WTC11 (cell line): ENCODE measurements around the gene NTF3. TPM values are rescaled to one million over a fixed set of nuclear protein-coding genes. Genes with fewer than 3 reads are reported as not detected.

Experiments
- ATAC-seq: fragments of 200-7000 bp; cut with Tn5 transposase; 2 replicates; pipeline ENCODE4 v1.10.0; 2021; ENCODE audit warnings: mild to moderate bottlenecking, moderate library complexity
- CTCF ChIA-PET: fragments of 300-600 bp; sonication (Branson Sonifier 250); formaldehyde crosslinking; loops from one replicate; lab custom pipeline; 2021; ENCODE audit warnings: antibody characterized with exemption; lab: Charles Lee
- POLR2A ChIA-PET: fragments of 350-600 bp; sonication (Branson Sonifier 250); formaldehyde crosslinking; loops from one replicate; lab custom pipeline; 2021; ENCODE audit warnings: antibody characterized with exemption; lab: Charles Lee
- DNase-seq: peaks from one replicate; pipeline ENCODE4 v3.0.0; 2021; ENCODE audit warnings: low spot score
- H3K27ac Mint-ChIP-seq: 2 replicates; pipeline ENCODE4 v1.8.0; 2021; ENCODE audit warnings: mixed read lengths
- H3K27me3 Mint-ChIP-seq: 2 replicates; pipeline ENCODE4 v1.8.0; 2021; ENCODE audit warnings: low read depth, mild to moderate bottlenecking, moderate library complexity, mixed read lengths
- H3K36me3 Mint-ChIP-seq: 2 replicates; pipeline ENCODE4 v1.8.0; 2021; ENCODE audit warnings: mixed read lengths
- H3K4me1 Mint-ChIP-seq: 2 replicates; pipeline ENCODE4 v1.8.0; 2022; ENCODE audit warnings: mixed read lengths
- H3K4me3 Mint-ChIP-seq: 2 replicates; pipeline ENCODE4 v1.8.0; 2021; ENCODE audit warnings: mild to moderate bottlenecking, moderate library complexity, mixed read lengths
- H3K9me3 Mint-ChIP-seq: 2 replicates; pipeline ENCODE4 v1.8.0; 2021; ENCODE audit warnings: mixed read lengths
- EMX1 ChIP-seq: fragments of 250-450 bp; sonication (Bioruptor Pico); IDR thresholded peaks from 2 replicates; pipeline ENCODE4 v1.8.0; 2021; ENCODE audit warnings: mild to moderate bottlenecking
- FOXK1 ChIP-seq: sonication (generic); formaldehyde crosslinking; IDR thresholded peaks from 2 replicates; pipeline ENCODE4 v1.8.0; 2022; ENCODE audit warnings: mild to moderate bottlenecking, moderate library complexity, missing genetic modification reagents
- GRHL2 ChIP-seq: fragments of 250-450 bp; sonication (Bioruptor Pico); IDR thresholded peaks from 2 replicates; pipeline ENCODE4 v1.8.0; 2022; ENCODE audit warnings: mild to moderate bottlenecking, moderate library complexity; ENCODE audit not compliant: insufficient replicate concordance, severe bottlenecking
- GTF2I ChIP-seq: fragments of 250-450 bp; sonication (Bioruptor Pico); conservative IDR thresholded peaks from 2 replicates; pipeline ENCODE4 v1.4.0; 2021; ENCODE audit warnings: mild to moderate bottlenecking
- NFYB ChIP-seq: sonication (generic); formaldehyde crosslinking; conservative IDR thresholded peaks from 2 replicates; pipeline ENCODE4 v1.8.0; 2022; ENCODE audit warnings: low read depth, missing genetic modification reagents
- SMAD4 ChIP-seq: sonication (generic); formaldehyde crosslinking; IDR thresholded peaks from 2 replicates; pipeline ENCODE4 v1.8.0; 2022; ENCODE audit warnings: mild to moderate bottlenecking, missing genetic modification reagents
- SP1 ChIP-seq: sonication (generic); formaldehyde crosslinking; conservative IDR thresholded peaks from 2 replicates; pipeline ENCODE4 v1.8.1; 2022; ENCODE audit warnings: missing genetic modification reagents
- TCF7 ChIP-seq: sonication (generic); formaldehyde crosslinking; IDR thresholded peaks from 2 replicates; pipeline ENCODE4 v1.8.0; 2022; ENCODE audit warnings: mild to moderate bottlenecking, low read depth, missing genetic modification reagents, moderate library complexity
- ZNF138 ChIP-seq: sonication (generic); formaldehyde crosslinking; conservative IDR thresholded peaks from 2 replicates; pipeline ENCODE4 v1.8.1; 2022; ENCODE audit warnings: mild to moderate bottlenecking, moderate library complexity, missing genetic modification reagents
- ZNF317 ChIP-seq: sonication (generic); formaldehyde crosslinking; IDR thresholded peaks from 2 replicates; pipeline ENCODE4 v1.8.1; 2023; ENCODE audit warnings: low read depth, mild to moderate bottlenecking, moderate library complexity, missing genetic modification reagents, borderline replicate concordance
- total RNA-seq: library from RNA; stranded (reverse); gene quantifications from 3 replicates; pipeline ENCODE4 v1.2.3, GENCODE V29; 2021
- TF ChIP-seq, protein P1 (sequence below): sonication (generic); formaldehyde crosslinking; IDR thresholded peaks from 2 replicates; pipeline ENCODE4 v1.8.1; 2022; ENCODE audit warnings: low read depth, mild to moderate bottlenecking, moderate library complexity, missing genetic modification reagents, borderline replicate concordance
- TF ChIP-seq, protein P2 (sequence below): sonication (generic); formaldehyde crosslinking; IDR thresholded peaks from 2 replicates; pipeline ENCODE4 v1.8.0; 2022; ENCODE audit warnings: missing genetic modification reagents
- TF ChIP-seq, protein P3 (sequence below): fragments of 250-450 bp; sonication (Bioruptor Pico); conservative IDR thresholded peaks from 2 replicates; pipeline ENCODE4 v1.9.0; 2021; ENCODE audit warnings: mild to moderate bottlenecking
- TF ChIP-seq, protein P4 (sequence below): sonication (generic); formaldehyde crosslinking; IDR thresholded peaks from 2 replicates; pipeline ENCODE4 v1.8.0; 2023; ENCODE audit warnings: mild to moderate bottlenecking, missing genetic modification reagents
- TF ChIP-seq, protein P5 (sequence below): fragments of 250-450 bp; sonication (Bioruptor Pico); IDR thresholded peaks from 2 replicates; pipeline ENCODE4 v1.9.0; 2021; ENCODE audit warnings: mild to moderate bottlenecking
- TF ChIP-seq, protein P6 (sequence below): sonication (generic); formaldehyde crosslinking; conservative IDR thresholded peaks from 2 replicates; pipeline ENCODE4 v1.8.1; 2023; ENCODE audit warnings: mild to moderate bottlenecking, low read depth, missing genetic modification reagents, moderate library complexity

NTF3 gene
- total RNA-seq, 1 experiment from 2014 or later = 1.3 TPM

DNA sequence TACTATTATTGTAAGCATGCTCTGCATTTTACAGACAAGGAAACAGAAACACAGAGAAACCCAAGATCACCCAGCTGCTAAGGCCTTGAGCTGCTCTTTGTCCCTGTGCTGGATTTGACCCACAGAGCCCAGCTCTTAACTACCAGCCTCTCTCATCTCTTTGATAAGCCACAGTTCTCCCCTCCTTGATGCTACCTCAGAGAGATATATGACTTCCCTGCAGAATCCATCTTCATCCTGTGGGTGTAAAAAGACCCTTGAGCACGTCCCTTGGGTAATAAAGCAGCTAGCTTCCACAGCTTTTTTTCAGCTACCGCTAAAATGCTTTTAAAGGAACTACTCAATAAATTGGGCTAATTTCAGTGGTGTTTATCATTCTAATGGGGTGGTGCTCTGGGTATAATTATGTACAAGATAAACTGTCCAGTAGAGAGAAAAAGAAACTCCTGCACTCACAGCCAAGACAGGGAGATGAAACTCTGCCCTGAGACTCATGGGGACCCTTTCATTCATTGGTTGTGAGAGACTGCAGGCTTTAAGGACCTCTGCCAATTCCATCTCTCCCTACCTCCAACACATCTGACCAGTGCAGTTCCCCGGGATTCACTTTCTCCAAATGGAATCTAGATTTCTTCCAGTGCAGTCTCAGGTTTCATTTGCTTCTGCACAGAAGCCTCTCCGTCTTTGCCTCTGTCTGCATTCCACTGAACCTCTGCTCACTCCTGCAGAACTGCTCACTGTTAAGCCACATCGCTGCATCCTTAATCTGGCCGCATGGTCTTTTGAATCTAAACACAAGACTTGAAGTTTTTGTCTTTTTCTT lies 24.7 kb upstream of the NTF3 start:
- no peak overlapping the region for H3K27ac Mint-ChIP-seq
- no peak; the same call in 1 of the 2 replicates for ATAC-seq
- TF ChIP-seq EMX1 (CRISPR knock-in tag) = no peak
- TF ChIP-seq FOXK1 (CRISPR knock-in tag) = no peak
- TF ChIP-seq, protein P1, sequence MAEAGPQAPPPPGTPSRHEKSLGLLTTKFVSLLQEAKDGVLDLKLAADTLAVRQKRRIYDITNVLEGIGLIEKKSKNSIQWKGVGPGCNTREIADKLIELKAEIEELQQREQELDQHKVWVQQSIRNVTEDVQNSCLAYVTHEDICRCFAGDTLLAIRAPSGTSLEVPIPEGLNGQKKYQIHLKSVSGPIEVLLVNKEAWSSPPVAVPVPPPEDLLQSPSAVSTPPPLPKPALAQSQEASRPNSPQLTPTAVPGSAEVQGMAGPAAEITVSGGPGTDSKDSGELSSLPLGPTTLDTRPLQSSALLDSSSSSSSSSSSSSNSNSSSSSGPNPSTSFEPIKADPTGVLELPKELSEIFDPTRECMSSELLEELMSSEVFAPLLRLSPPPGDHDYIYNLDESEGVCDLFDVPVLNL (CRISPR knock-in tag) = no peak
- TF ChIP-seq, protein P2, sequence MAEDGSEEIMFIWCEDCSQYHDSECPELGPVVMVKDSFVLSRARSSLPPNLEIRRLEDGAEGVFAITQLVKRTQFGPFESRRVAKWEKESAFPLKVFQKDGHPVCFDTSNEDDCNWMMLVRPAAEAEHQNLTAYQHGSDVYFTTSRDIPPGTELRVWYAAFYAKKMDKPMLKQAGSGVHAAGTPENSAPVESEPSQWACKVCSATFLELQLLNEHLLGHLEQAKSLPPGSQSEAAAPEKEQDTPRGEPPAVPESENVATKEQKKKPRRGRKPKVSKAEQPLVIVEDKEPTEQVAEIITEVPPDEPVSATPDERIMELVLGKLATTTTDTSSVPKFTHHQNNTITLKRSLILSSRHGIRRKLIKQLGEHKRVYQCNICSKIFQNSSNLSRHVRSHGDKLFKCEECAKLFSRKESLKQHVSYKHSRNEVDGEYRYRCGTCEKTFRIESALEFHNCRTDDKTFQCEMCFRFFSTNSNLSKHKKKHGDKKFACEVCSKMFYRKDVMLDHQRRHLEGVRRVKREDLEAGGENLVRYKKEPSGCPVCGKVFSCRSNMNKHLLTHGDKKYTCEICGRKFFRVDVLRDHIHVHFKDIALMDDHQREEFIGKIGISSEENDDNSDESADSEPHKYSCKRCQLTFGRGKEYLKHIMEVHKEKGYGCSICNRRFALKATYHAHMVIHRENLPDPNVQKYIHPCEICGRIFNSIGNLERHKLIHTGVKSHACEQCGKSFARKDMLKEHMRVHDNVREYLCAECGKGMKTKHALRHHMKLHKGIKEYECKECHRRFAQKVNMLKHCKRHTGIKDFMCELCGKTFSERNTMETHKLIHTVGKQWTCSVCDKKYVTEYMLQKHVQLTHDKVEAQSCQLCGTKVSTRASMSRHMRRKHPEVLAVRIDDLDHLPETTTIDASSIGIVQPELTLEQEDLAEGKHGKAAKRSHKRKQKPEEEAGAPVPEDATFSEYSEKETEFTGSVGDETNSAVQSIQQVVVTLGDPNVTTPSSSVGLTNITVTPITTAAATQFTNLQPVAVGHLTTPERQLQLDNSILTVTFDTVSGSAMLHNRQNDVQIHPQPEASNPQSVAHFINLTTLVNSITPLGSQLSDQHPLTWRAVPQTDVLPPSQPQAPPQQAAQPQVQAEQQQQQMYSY (CRISPR knock-in tag) = no peak
- TF ChIP-seq SP1 = no peak
- TF ChIP-seq, protein P3, sequence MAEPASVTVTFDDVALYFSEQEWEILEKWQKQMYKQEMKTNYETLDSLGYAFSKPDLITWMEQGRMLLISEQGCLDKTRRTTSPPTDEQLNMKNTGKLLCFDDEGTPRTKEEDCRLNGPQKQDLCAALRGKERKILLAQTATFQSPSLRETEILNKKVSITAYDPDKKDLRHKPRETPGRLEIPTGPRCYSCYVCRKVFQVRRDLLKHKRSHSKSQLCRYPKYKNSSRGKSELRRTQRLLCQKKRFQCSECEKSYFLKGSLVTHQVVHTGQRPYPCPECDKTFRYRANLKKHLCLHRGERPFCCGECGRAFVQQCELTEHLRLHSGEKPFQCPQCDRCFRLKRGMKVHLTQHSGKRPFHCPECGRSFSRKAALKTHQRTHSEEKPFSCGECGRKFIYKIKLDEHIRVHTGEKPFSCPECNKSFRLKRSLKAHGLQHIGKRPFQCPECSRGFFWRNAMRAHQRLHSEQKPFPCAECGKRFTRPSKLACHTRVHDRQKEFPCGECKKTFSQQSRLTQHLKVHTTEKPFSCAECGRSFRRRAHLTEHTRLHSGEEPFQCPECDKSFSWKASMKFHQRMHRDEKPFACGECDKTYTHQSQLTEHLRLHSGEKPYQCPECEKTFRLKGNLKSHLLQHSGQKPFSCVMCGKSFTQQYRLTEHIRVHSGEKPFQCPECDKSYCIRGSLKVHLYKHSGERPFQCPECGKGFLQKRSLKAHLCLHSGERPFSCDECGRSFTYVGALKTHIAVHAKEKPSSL = no peak
- TF ChIP-seq ZNF317 (CRISPR knock-in tag) = no peak
- TF ChIP-seq GTF2I (CRISPR knock-in tag) = no peak
- TF ChIP-seq TCF7 (CRISPR knock-in tag) = no peak
- TF ChIP-seq, protein P4, sequence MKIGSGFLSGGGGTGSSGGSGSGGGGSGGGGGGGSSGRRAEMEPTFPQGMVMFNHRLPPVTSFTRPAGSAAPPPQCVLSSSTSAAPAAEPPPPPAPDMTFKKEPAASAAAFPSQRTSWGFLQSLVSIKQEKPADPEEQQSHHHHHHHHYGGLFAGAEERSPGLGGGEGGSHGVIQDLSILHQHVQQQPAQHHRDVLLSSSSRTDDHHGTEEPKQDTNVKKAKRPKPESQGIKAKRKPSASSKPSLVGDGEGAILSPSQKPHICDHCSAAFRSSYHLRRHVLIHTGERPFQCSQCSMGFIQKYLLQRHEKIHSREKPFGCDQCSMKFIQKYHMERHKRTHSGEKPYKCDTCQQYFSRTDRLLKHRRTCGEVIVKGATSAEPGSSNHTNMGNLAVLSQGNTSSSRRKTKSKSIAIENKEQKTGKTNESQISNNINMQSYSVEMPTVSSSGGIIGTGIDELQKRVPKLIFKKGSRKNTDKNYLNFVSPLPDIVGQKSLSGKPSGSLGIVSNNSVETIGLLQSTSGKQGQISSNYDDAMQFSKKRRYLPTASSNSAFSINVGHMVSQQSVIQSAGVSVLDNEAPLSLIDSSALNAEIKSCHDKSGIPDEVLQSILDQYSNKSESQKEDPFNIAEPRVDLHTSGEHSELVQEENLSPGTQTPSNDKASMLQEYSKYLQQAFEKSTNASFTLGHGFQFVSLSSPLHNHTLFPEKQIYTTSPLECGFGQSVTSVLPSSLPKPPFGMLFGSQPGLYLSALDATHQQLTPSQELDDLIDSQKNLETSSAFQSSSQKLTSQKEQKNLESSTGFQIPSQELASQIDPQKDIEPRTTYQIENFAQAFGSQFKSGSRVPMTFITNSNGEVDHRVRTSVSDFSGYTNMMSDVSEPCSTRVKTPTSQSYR (CRISPR knock-in tag) = no peak
- TF ChIP-seq ZNF138 (CRISPR knock-in tag) = no peak
- no peak for TF ChIP-seq NFYB (CRISPR knock-in tag)
- TF ChIP-seq SMAD4 (CRISPR knock-in tag) = no peak
- TF ChIP-seq, protein P5, sequence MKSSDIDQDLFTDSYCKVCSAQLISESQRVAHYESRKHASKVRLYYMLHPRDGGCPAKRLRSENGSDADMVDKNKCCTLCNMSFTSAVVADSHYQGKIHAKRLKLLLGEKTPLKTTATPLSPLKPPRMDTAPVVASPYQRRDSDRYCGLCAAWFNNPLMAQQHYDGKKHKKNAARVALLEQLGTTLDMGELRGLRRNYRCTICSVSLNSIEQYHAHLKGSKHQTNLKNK = no peak
- TF ChIP-seq, protein P6, sequence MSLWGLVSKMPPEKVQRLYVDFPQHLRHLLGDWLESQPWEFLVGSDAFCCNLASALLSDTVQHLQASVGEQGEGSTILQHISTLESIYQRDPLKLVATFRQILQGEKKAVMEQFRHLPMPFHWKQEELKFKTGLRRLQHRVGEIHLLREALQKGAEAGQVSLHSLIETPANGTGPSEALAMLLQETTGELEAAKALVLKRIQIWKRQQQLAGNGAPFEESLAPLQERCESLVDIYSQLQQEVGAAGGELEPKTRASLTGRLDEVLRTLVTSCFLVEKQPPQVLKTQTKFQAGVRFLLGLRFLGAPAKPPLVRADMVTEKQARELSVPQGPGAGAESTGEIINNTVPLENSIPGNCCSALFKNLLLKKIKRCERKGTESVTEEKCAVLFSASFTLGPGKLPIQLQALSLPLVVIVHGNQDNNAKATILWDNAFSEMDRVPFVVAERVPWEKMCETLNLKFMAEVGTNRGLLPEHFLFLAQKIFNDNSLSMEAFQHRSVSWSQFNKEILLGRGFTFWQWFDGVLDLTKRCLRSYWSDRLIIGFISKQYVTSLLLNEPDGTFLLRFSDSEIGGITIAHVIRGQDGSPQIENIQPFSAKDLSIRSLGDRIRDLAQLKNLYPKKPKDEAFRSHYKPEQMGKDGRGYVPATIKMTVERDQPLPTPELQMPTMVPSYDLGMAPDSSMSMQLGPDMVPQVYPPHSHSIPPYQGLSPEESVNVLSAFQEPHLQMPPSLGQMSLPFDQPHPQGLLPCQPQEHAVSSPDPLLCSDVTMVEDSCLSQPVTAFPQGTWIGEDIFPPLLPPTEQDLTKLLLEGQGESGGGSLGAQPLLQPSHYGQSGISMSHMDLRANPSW (CRISPR knock-in tag) = no peak
- TF ChIP-seq GRHL2 = no peak
- 0 out of 2 replicates have a peak, but pooled peaks cover 4% of the 10 kb centered on the region for H3K27me3 Mint-ChIP-seq
- H3K4me1 Mint-ChIP-seq = 0 out of 2 replicates have a peak, but pooled peaks cover 4% of the 10 kb centered on the region
- no peak for DNase-seq
- ChIA-PET POLR2A (no interaction called here), CTCF (interaction anchor here (0.9 to 1.2 kb wide), 4 partner anchors 21 to 234 kb away, joined by 3 to 6 read pairs (median 4); no protein-coding TSS in a partner anchor)
- H3K4me3 Mint-ChIP-seq = no peak overlapping the region
- H3K9me3 Mint-ChIP-seq = peaks cover 12% of the 10 kb centered on the region
- H3K36me3 Mint-ChIP-seq = peaks cover 9% of the 10 kb centered on the region; the same call in 1 of the 2 replicates
